Stomach smooth muscle (tissue), 2 donors: Measurements from ENCODE around the gene PBXIP1.
A peak's percentile ranks its signal among the peaks of the same experiment; 100 is the strongest.

Experiments used
- H3K27ac ChIP-seq: one replicate; pipeline ENCODE4 v1.7.0; 2013; ENCODE audit warnings: mild to moderate bottlenecking, low read length, inconsistent platforms
- H3K27me3 ChIP-seq, 2 donors: one replicate each; pipeline ENCODE4 v1.7.0; 2013; ENCODE audit warnings: low read length in 2 of 2; ENCODE audit not compliant: insufficient read depth in 2 of 2, control insufficient read depth in 1 of 2
- H3K36me3 ChIP-seq, 2 donors: one replicate each; pipeline ENCODE4 v1.7.0; 2013; ENCODE audit warnings: low read length in 2 of 2; ENCODE audit not compliant: control insufficient read depth in 2 of 2, insufficient read depth in 2 of 2
- H3K4me1 ChIP-seq: one replicate; pipeline ENCODE4 v1.7.0; 2013; ENCODE audit warnings: low read length; ENCODE audit not compliant: control insufficient read depth, insufficient read depth
- H3K4me3 ChIP-seq, 2 donors: one replicate each; pipeline ENCODE4 v1.7.0; 2013; ENCODE audit warnings: low read length in 2 of 2
- H3K9ac ChIP-seq, 2 donors: one replicate each; pipeline ENCODE4 v1.7.0; 2013; ENCODE audit warnings: low read length in 2 of 2, mild to moderate bottlenecking in 1 of 2
- H3K9me3 ChIP-seq, 2 donors: one replicate each; pipeline ENCODE4 v1.7.0; 2013; ENCODE audit warnings: low read length in 2 of 2; ENCODE audit not compliant: control insufficient read depth in 2 of 2
- donor health status: healthy.
- donor health status: Pancreatic carcinoma.

PBXIP1 gene

DNA sequence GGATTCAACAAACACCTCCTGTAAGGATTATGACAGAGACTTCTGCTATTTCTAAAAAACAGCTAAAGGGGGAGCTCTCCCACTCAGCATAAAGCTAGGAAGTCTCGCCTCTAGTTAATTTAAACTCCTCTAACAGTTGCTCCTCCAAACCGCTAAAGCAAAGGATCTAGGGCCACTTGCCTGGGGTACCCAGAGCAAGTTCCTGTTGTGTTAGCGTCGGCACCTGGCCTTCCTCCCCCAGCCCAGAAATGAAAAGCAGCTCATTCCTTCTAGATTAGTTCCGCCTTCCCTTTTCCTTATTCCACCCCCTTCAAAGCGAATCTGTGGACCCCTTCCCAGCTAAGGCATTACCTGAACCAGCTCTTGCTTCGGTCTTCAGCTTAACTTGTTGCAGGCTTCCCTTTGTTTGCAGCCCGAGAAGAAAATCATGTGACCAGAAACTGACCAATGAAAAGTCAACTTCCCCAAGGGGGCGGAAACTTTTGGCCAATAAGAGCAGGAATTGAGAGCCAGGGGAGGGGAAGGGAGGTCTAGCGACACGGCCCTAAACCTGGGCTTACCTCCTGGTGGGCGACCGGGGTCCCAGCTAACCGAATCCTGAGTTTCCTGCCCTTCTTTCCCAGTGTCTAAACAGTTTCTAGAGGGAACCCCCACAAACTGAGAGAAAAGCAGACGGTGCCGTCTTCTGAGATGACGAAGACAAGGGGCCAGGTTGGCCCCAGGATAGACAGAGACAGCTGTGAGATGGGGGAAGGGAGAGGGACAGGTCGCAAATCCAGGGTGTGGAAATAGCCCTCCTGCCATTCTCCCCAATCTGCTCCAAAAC is at the start of gene PBXIP1:
Gene PBXIP1, minus strand, starts transcription at position 382 of the 826 bp plus-strand sequence. CDS start 2,378 bp downstream, outside the sequence.
- peak within 1 kb of the TSS; percentile 90 for H3K27ac ChIP-seq
- peak within 1 kb of the TSS; percentile 89 to 92 for H3K4me3 ChIP-seq
- H3K27me3 ChIP-seq = no peaks in the 10 kb centered on the region
- peaks cover 59% of the 10 kb centered on the region for H3K4me1 ChIP-seq
- peaks cover 9 to 13% of the 10 kb centered on the region in 2 donors for H3K36me3 ChIP-seq
- H3K9ac ChIP-seq = peak within 1 kb of the TSS; percentile 65 to 84
- H3K9me3 ChIP-seq = no peaks in the 10 kb centered on the region

GRCh38 chr1:155005076-155006011 is 49.4 kb upstream of the PBXIP1 start:
- Histone ChIP-seq H3K36me3 (no peaks in the 10 kb centered on the region), H3K9me3 (no peaks in the 10 kb centered on the region), H3K27me3 (no peaks in the 10 kb centered on the region), H3K4me3 (peak overlapping the region in 1 of 2 donors; percentile 94), H3K27ac (peak overlapping the region; percentile 94), H3K9ac (peak overlapping the region; percentile 51 to 89), H3K4me1 (peaks cover 54% of the 10 kb centered on the region)

DNA sequence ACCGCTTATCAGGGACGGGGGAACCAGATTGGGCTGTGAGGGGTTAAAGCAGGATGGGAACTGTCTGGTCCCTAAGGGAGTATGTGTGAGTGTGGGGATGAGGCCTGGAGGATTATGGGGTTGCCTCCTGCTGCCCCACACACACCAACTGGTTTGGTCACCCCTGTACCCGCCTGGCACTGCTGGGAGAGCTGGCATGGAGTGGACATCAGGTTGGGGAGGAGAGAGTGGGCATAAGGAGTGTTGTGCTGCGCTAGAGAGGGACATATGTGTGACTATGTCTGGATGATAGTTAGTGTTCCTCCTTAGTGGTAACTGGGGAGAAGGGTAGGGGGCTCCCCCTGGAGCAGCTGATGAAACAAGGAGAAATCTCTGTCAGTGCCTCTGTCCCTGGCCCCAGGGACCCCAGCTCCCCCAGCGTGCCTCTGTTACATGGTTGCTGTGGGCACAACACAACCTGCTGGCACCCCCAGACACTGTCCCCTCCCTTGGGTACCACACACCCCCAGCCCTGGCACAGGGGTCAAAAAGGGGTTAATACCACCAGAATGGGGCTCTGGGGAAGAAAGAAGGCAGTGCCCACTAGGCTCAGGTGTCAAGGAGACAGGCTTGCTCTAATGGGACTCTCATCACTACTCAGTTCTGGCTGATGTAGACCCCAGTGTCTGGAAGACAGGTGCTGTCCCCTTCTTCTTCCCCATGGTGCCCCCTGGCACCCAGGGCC is 48.6 kb upstream of the PBXIP1 start:
- no peaks in the 10 kb centered on the region for H3K9me3 ChIP-seq
- H3K9ac ChIP-seq = peak overlapping the region; percentile 76 to 89
- H3K27me3 ChIP-seq = no peaks in the 10 kb centered on the region
- H3K4me3 ChIP-seq = peak overlapping the region; percentile 94 to 95
- H3K4me1 ChIP-seq = peaks cover 60% of the 10 kb centered on the region
- H3K36me3 ChIP-seq = no peaks in the 10 kb centered on the region
- H3K27ac ChIP-seq = peak overlapping the region; percentile 94

GRCh38 chr1:155003766-155004351 is 48.0 kb upstream of the PBXIP1 start:
- Histone ChIP-seq H3K9me3 (no peaks in the 10 kb centered on the region), H3K4me1 (peaks cover 65% of the 10 kb centered on the region), H3K36me3 (no peaks in the 10 kb centered on the region), H3K27me3 (no peaks in the 10 kb centered on the region), H3K9ac (peak overlapping the region; percentile 89 to 95), H3K27ac (peak overlapping the region; percentile 94), H3K4me3 (peak overlapping the region; percentile 94 to 95)

DNA sequence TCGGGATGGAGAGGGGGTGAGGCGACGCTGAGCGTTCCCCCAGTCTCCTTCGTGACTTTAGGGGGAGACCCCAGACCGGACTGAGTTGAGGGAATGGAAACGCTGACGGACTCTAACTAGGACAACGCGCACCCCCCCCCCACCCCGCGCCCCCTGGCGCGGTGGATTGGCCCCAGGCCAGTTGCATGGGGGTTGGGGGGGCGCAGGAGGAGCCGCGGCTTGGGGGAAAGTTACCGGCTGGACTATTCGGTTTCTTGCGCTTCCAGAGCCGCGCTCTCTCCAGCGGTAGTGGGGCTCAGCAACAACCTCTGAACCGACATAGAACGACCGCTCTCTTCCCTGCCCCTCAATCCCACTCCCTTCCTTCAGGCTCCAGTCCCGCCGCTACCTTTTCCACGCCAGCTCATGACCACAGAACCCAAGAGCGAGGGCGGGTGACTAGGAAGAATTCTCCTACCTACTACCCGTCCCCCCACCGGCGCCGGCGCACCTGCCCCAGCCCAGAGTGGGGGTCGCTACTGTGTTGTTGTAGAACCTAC is 47.4 kb upstream of the PBXIP1 start:
- Histone ChIP-seq H3K36me3 (no peaks in the 10 kb centered on the region), H3K27ac (peak overlapping the region; percentile 94), H3K27me3 (no peaks in the 10 kb centered on the region), H3K4me3 (peak overlapping the region; percentile 94 to 95), H3K9ac (peak overlapping the region; percentile 89 to 95), H3K4me1 (peaks cover 63% of the 10 kb centered on the region), H3K9me3 (no peaks in the 10 kb centered on the region)

- H3K27me3 ChIP-seq = no peaks in the 10 kb centered on the region
- peak within 1 kb of the TSS; percentile 94 to 95 for H3K4me3 ChIP-seq
- no peaks in the 10 kb centered on the region for H3K9me3 ChIP-seq
- H3K4me1 ChIP-seq = peaks cover 59% of the 10 kb centered on the region
- no peaks in the 10 kb centered on the region for H3K36me3 ChIP-seq
- peak within 1 kb of the TSS; percentile 98 for H3K27ac ChIP-seq
- H3K9ac ChIP-seq = peak within 1 kb of the TSS; percentile 92 to 95
Measured at GRCh38 chr1:155002464-155003226, 46.7 kb upstream of the PBXIP1 start, which contains the start of gene ZBTB7B. TSS of gene ZBTB7B (plus strand) at chr1:155002802. CDS start at chr1:155014661, 11,859 bp downstream.

- Histone ChIP-seq H3K27me3 (no peaks in the 10 kb centered on the region), H3K36me3 (no peaks in the 10 kb centered on the region), H3K9ac (peak overlapping the region; percentile 90 to 92), H3K4me3 (peak overlapping the region; percentile 83 to 91), H3K4me1 (peaks cover 52% of the 10 kb centered on the region), H3K9me3 (no peaks in the 10 kb centered on the region), H3K27ac (peak overlapping the region; percentile 98)
Measured at GRCh38 chr1:155001675-155002463, 46.0 kb upstream of the PBXIP1 start.

DNA sequence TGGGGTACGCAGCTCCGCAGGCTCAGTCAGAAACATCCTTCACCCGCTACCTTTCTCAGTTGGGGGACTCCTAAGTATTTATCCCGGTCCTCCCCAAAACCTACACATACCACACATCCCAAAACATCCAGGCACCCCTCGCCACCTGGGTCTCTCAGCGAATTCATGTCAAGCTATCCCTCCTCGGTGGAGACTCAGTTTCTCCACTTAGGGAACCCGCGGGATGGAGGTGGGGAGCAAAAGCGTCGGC is 45.5 kb upstream of the PBXIP1 start:
- peak overlapping the region; percentile 90 to 92 for H3K9ac ChIP-seq
- peak overlapping the region; percentile 83 to 91 for H3K4me3 ChIP-seq
- peak overlapping the region; percentile 98 for H3K27ac ChIP-seq
- H3K9me3 ChIP-seq = no peaks in the 10 kb centered on the region
- no peaks in the 10 kb centered on the region for H3K27me3 ChIP-seq
- no peaks in the 10 kb centered on the region for H3K36me3 ChIP-seq
- peaks cover 46% of the 10 kb centered on the region for H3K4me1 ChIP-seq
